Measurements from ENCODE around the gene CCDC192. TPM values are rescaled to one million over a fixed set of nuclear protein-coding genes. Genes with fewer than 3 reads are reported as not detected.
A peak's percentile ranks its signal among the peaks of the same experiment; 100 is the strongest.

Gene CCDC192
- total RNA-seq, 4 donors from 2014 or later = 0.94 to 2.6 (median 0.94) TPM; not detected in 1

DNA sequence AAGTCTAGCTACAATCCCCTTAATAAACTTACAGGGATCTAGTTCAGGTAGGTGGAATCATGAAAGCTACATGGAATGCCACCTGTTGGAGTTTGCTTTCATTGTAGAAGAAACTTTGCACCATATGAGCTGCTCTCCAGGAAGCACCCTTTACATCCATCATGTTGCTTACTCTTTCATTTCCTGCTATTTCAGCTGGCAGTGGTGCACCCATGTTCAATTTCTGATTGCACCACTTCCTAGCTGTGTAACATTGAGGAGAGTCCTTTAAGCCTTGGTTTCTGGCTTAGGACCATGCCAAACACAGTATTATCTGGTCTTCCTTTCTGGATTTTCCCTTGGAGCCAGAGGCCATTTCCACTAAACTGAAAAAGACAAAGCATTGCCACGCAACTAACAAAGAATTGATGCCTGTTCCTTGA is 257.1 kb downstream of the CCDC192 start:
- Histone ChIP-seq H3K4me1 (peaks cover 2 to 53% (median 4%) of the 10 kb centered on the region in 3 donors), H3K27ac (peak overlapping the region in 2 of 4 donors; percentile 35 to 60), H3K36me3 (no peaks in the 10 kb centered on the region), H3K4me3 (no peak overlapping the region), H3K9me3 (no peaks in the 10 kb centered on the region), H3K27me3 (no peaks in the 10 kb centered on the region)
- TF ChIP-seq EP300 (IDR thresholded peaks at IDR 0.05) = no peak
- no peak for TF ChIP-seq POLR2AphosphoS5 (IDR thresholded peaks at IDR 0.05)
- TF ChIP-seq POLR2A (IDR thresholded peaks at IDR 0.05) = no peak
- TF ChIP-seq, protein P1, sequence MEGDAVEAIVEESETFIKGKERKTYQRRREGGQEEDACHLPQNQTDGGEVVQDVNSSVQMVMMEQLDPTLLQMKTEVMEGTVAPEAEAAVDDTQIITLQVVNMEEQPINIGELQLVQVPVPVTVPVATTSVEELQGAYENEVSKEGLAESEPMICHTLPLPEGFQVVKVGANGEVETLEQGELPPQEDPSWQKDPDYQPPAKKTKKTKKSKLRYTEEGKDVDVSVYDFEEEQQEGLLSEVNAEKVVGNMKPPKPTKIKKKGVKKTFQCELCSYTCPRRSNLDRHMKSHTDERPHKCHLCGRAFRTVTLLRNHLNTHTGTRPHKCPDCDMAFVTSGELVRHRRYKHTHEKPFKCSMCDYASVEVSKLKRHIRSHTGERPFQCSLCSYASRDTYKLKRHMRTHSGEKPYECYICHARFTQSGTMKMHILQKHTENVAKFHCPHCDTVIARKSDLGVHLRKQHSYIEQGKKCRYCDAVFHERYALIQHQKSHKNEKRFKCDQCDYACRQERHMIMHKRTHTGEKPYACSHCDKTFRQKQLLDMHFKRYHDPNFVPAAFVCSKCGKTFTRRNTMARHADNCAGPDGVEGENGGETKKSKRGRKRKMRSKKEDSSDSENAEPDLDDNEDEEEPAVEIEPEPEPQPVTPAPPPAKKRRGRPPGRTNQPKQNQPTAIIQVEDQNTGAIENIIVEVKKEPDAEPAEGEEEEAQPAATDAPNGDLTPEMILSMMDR (IDR thresholded peaks at IDR 0.05) = no peak
- WGBS, 2 donors (ENCODE audit: low coverage in 1 of 2) = 58 to 85% methylated on average over 1 of the region's 1 CpG
- no peak for ATAC-seq

GRCh38 chr5:127961006-127961762 is 258.0 kb downstream of the CCDC192 start:
- Histone ChIP-seq H3K4me3 (no peak overlapping the region), H3K27me3 (no peaks in the 10 kb centered on the region), H3K27ac (peak overlapping the region in 2 of 4 donors; percentile 22 to 24), H3K4me1 (peaks cover 2 to 53% (median 4%) of the 10 kb centered on the region in 3 donors), H3K36me3 (peaks cover 0 to 3% of the 10 kb centered on the region in 2 donors), H3K9me3 (no peaks in the 10 kb centered on the region)
- WGBS, 2 donors (ENCODE audit: low coverage in 1 of 2) = 66 to 82% methylated on average over 2 of the region's 2 CpGs
- TF ChIP-seq POLR2AphosphoS5 (IDR thresholded peaks at IDR 0.05) = no peak
- TF ChIP-seq, protein P1 (IDR thresholded peaks at IDR 0.05) = no peak
- TF ChIP-seq EP300 (IDR thresholded peaks at IDR 0.05) = no peak
- no peak for TF ChIP-seq POLR2A (IDR thresholded peaks at IDR 0.05)
- ATAC-seq = no peak

DNA sequence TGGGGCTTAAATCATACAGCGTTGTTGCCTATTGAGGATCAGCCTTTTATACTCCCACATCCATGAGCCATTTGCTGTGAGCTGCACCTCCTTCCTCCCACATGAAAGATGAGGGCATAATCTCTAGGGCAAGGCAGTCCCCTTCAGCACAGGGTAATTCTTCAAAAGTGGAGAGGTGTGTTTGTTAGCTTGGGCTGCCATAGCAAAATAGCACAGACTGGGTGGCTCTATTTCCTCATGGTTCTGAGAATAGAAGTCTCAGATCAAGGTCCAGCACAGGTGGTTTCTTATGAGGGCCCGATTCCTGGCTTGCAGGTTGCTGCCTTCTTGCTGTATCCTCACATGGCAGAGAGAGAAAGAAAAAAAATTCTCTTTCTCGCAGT is 258.6 kb downstream of the CCDC192 start:
- WGBS, 2 donors (ENCODE audit: low coverage in 1 of 2) = 79 to 89% methylated on average over 2 to 3 of the region's 3 CpGs
- H3K27ac ChIP-seq = peak overlapping the region in 2 of 4 donors; percentile 22 to 24

DNA sequence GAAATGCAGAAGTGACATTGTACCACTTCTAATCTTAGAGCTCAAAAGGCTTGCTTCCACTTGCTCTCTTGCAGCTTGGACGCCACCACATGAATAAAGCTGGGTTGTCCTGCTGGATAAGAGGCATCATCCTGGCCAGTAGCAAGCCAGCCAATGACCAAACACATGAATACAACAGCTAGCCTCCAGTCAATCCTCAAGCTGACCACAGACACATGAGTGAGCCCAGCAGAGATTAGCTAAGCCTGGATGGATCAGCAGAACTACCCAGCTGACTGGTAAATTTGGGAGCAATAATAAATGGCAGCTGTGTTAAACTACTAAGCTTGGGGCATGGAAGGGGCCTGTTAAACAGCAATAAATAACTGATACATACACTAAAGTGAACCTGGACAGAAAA is 259.3 kb downstream of the CCDC192 start:
- ATAC-seq = no peak
- Histone ChIP-seq H3K36me3 (peaks cover 0 to 6% of the 10 kb centered on the region in 2 donors), H3K27ac (no peak overlapping the region), H3K27me3 (no peaks in the 10 kb centered on the region), H3K9me3 (no peaks in the 10 kb centered on the region), H3K4me3 (no peak overlapping the region), H3K4me1 (peaks cover 2 to 42% (median 4%) of the 10 kb centered on the region in 3 donors)
- WGBS, 2 donors (ENCODE audit: low coverage in 1 of 2) = 100% methylated on average over 1 of the region's 1 CpG; no CpG with 5 or more reads in 1 of the 2 donors
- TF ChIP-seq, protein P1 (IDR thresholded peaks at IDR 0.05) = no peak
- TF ChIP-seq EP300 (IDR thresholded peaks at IDR 0.05) (no peak), POLR2A (IDR thresholded peaks at IDR 0.05) (no peak)

More for the DNA sequence above, 258.6 kb downstream of the CCDC192 start:
- Histone ChIP-seq H3K36me3 (peaks cover 0 to 6% of the 10 kb centered on the region in 2 donors), H3K27me3 (no peaks in the 10 kb centered on the region), H3K4me3 (no peak overlapping the region), H3K4me1 (peaks cover 2 to 49% (median 4%) of the 10 kb centered on the region in 3 donors), H3K9me3 (no peaks in the 10 kb centered on the region)
- TF ChIP-seq POLR2AphosphoS5 (IDR thresholded peaks at IDR 0.05) = no peak
- no peak for TF ChIP-seq POLR2A (IDR thresholded peaks at IDR 0.05)
- TF ChIP-seq EP300 (IDR thresholded peaks at IDR 0.05) = no peak
- TF ChIP-seq, protein P1 (IDR thresholded peaks at IDR 0.05) = no peak
- no peak for ATAC-seq

GRCh38 chr5:127963233-127963632 is 260.0 kb downstream of the CCDC192 start:
- no peak overlapping the region for H3K27ac ChIP-seq
- TF ChIP-seq POLR2AphosphoS5 (IDR thresholded peaks at IDR 0.05) = no peak
- TF ChIP-seq EP300 (IDR thresholded peaks at IDR 0.05) = no peak
- TF ChIP-seq, protein P1 (IDR thresholded peaks at IDR 0.05) = no peak
- TF ChIP-seq POLR2A (IDR thresholded peaks at IDR 0.05) = no peak
- H3K4me3 ChIP-seq = no peak overlapping the region
- no peak for ATAC-seq
- H3K4me1 ChIP-seq = peaks cover 2 to 34% (median 4%) of the 10 kb centered on the region in 3 donors
- no peaks in the 10 kb centered on the region for H3K27me3 ChIP-seq
- peaks cover 0 to 6% of the 10 kb centered on the region in 2 donors for H3K36me3 ChIP-seq
- H3K9me3 ChIP-seq = no peaks in the 10 kb centered on the region
- WGBS, 2 donors (ENCODE audit: low coverage in 1 of 2) = 56 to 89% methylated on average over 1 of the region's 1 CpG
